Esophagus mucosa (tissue), 1 donor: ENCODE data around the gene NAA60. TPM values are rescaled to one million over a fixed set of nuclear protein-coding genes. Genes with fewer than 3 reads are reported as not detected.

Experiments
- ATAC-seq: fragments of 200-7000 bp; cut with Tn5 transposase; one replicate; pipeline ENCODE4 v1.9.1; 2020
- total RNA-seq: library from RNA; stranded (reverse); gene quantifications from one replicate; pipeline ENCODE4 v1.2.4, GENCODE V29; 2023
- donor health status: DM: yes; HTN: yes; CAD: no.

Gene NAA60
- total RNA-seq: 24.5 TPM

DNA sequence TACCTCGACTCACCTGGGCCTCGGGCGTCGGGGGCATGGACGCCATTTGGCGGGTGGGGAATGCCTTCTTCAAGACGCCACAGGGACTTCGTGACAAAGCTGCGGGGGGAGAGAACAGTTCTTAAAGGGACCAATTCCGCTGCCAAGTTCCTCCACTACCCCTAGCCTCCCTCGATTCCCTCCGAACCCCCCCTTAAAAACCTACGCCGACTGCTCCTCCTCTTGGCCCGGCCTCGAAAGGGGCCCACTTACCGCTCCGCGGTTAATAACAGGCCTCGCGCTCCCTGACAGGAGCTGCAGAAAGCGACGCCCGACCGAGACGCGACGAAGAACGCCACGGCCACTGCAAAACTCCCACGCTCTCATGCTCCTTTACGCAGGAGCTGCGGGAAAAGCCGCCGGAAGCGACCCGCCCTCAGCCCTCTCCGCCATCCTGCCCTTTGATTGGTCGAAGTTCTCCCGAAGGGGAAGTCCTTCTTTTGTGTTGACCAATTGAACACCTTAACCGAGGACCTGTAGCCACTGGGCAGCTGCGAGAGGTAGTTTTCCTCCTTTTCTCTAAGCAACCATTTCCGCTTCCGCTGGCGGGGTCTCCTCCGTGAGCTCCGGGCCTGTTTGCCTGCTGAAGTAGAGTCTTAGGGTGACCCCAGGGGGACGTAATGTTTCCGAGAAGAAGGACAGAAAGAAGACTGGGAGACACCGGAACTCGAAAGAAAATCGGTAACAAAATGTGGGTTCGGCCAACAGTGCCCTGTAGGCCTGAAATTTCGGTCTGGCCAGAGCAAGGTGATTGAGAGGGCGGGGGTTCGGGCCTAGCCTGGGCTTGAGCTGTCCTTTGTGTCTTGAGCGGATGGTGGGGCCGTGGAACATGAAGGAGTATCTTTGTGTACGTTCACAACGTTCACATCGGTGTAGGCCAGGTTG is at the start of gene NAA60, which contains the start of gene ZNF597:
Gene NAA60 (plus strand): TSS at position 573 of the 924 bp plus-strand sequence. CDS start 32,548 bp downstream, outside the sequence.
Gene ZNF597 (minus strand): TSS at position 397 of the 924 bp plus-strand sequence. CDS start 351 bp downstream, at position 46.
- peak; percentile 97 for ATAC-seq

GRCh38 chr16:3400446-3400778 is 43.1 kb upstream of the NAA60 start:
- no peak for ATAC-seq

DNA sequence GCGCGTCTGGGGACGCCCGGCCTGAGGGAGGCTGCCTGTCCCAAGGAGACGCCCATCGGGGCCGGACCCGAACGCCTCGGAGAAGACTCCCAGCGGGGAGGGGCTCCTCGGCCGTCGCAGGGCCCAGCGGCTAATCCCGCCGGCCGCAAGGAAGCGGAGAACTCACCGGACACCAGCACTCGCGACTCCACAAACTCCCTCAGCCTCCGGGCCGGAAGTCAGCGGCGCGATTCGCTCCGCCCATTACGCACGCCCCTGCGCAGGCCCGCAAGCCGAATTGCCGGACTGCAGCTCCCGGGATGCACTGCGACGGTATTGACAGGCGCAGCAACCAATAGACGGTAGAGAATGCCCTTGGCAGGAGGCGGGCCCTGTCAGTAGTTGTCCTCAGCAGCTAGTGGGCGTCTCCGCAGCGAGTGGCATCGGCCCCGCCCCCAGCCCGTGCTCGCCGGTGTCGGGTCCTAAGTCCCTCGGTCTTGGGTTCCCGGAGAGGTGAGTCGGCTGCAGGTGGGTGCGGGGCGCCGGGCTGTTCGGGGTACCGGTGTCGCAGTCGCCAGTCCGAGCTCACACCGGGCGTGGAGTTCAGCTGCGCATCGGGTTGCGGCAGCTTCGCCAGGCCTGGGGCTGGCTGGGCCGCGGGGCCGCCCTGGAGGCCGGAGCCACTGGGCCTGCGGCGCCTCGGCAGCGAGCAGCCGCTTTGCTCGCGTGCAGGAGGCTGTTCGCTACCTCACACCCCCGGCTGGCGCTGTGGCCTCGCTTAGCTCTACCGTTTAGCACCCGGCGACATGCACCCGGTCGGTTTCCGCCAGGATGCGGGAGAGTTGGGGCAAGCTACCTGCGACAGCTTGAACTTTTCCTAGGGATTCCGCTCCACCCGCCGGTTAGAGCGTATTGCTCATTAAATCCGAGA is 42.4 kb upstream of the NAA60 start, which contains the start of the genes ZNF174 and ZSCAN32:
Gene ZNF174 (plus strand): TSS at position 437 of the 910 bp plus-strand sequence. CDS start 790 bp downstream, outside the sequence.
Gene ZSCAN32 (minus strand): TSS at position 226 of the 910 bp plus-strand sequence. CDS start 3,447 bp downstream, outside the sequence.
- ATAC-seq: peak; percentile 100

DNA sequence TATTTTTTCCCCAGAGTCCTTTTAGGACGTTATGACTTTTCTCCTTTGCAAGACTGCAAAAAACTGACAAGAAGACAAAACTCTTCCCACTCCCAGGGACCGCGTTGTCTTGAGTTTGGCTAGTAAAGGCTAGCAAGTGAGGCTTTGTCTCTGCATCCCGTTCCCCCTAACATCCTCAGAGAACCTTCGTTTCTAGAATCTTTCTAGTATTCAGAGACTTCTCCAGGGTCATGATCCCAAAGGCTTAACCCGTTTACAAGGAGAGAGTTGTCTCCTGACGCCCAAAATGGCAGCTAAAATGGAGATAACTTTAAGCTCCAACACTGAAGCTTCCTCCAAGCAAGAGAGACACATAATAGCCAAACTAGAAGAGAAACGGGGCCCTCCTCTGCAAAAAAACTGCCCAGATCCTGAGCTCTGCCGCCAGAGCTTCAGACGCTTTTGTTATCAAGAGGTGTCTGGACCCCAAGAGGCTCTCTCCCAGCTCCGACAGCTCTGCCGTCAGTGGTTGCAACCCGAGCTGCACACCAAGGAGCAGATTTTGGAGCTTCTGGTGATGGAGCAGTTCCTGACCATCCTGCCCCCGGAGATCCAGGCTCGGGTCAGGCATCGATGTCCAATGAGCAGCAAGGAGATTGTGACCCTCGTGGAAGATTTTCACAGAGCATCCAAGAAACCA is 41.6 kb upstream of the NAA60 start:
- ATAC-seq: no peak

GRCh38 chr16:3408561-3409197 is 34.8 kb upstream of the NAA60 start:
- no peak for ATAC-seq

DNA sequence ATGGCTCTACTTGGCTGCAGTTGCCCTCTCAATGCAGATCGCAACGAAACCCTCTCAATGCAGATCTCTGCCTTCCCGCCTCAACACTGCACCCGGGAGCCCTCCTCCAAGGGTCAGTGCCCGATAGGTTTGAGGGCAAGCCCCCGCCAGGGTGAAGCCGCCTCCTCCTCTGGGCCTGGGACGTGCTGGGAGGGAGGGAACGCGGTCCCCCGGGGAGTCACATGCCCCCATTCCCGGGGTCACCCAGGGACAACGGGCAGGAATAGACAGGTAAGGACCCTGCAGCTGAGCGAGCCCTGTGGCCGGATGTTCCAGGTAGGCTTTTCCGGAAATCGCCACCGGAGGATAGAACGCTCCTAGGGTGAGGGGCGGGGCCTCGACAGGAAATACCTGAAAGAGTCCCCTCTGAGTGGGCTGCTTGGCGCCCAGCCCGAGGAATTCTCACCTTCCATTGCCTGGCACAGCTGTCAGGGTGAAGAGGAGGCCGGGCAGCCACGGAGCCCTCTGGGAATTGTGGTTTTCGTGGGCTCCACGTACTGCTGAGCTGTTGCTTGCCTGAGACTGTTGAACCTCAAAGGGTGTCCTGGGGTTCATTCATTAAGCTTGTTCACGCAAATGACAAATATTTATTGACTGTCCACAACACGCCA is 29.6 kb upstream of the NAA60 start:
- no peak for ATAC-seq

- ATAC-seq: peak; percentile 49
These were observed 11.7 kb upstream of the NAA60 start for GRCh38 chr16:3431779-3432219.

DNA sequence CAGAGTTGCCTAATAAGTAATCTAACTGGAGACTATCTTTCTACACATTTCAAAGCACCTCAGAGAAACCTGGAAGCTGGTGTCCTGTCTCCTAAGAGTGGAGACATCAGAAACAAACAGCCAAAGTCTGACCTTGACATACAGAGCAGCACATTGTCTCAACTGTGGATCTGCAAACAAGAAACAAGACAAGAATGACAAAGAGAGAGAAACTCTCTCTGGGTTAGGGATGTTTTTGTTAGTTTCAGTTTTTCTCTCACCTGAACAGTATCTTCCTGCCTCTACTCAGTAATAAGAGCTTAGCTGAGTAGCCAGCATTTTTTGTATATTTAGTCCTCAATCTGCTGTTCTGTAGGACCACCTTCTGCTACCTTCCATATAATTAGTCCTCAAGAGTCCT is 9.1 kb upstream of the NAA60 start:
- no peak for ATAC-seq

GRCh38 chr16:3439637-3440036 is 3.8 kb upstream of the NAA60 start:
- ATAC-seq: no peak

GRCh38 chr16:3444032-3444388 is 530 bp downstream of the NAA60 start:
- peak; percentile 83 for ATAC-seq

DNA sequence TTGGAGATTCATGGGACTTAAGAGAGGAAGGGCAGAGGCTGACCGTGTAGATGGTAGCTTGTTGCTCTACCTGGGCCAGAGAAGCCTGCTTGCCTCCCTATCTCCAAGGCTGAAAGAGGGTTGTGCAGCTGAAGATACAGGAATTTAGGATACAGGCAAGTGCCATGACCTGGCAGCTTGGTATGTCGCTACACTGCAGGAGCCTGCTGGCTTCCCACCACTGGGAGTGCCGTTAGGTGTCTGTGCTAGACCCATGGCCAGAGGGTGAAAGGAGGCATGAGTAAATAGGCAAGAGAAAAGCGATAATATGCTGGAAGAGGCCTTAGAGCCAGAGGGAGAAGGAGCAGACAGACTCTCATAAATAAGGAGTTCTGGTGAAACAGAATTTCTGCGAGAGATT is 10.6 kb downstream of the NAA60 start:
- no peak for ATAC-seq

DNA sequence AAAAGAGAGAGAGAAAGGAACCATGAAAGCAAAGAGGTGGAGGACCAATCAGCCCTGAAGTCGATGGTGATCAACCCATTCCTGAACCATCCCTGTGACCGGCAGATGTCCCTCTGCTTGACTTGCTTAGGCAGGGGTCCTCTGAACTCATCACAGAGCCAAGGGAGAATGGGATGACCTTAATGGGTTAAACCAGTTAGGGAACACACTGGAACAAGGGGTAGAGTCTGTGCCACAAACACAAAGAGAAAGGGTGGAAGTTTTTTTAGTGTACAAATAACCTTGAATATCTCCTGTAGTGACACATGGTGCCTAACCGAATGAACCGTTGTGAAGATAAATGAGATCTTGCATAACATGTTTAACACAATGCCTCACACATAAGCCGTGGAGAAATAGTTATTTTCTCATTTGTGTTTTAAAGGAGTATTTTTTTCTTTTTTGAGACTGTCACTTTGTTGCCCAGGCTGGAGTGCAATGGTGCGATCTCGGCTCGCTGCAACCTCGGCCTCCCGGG is 11.2 kb downstream of the NAA60 start:
- ATAC-seq: no peak

- ATAC-seq: peak; percentile 96
These were observed 14.2 kb downstream of the NAA60 start for GRCh38 chr16:3457434-3458252.

- no peak for ATAC-seq
These were observed 14.9 kb downstream of the NAA60 start for GRCh38 chr16:3458278-3458851.

DNA sequence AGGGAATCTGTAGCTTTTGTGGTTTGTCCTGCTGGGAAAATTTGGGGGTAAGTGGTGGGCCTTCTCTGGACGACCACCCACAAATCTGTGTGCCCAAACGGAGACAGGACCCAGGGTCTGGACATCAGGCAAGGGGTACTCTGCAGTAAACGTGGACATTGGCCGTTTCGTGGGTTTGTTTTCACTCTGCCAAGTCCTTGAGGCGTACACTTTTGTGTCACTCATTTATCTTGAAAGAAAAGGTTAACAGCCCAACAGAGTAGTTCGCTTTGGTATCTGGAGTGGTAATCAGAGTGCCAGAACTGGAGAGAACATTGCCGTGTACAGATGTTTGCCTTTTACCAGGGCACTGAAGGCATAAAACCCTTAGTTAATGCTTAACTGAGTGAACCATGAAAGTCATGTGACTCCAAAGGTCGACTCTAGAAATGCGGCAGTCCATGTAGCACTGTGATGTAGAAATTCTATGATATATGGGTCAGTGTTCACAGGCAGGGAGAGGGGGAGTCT is 15.4 kb downstream of the NAA60 start:
- ATAC-seq: no peak

- no peak for ATAC-seq
These were observed 16.1 kb downstream of the NAA60 start for GRCh38 chr16:3459401-3460090.

GRCh38 chr16:3460121-3460520 is 16.6 kb downstream of the NAA60 start:
- no peak for ATAC-seq

- no peak for ATAC-seq
These were observed 17.1 kb downstream of the NAA60 start for GRCh38 chr16:3460585-3460984.

DNA sequence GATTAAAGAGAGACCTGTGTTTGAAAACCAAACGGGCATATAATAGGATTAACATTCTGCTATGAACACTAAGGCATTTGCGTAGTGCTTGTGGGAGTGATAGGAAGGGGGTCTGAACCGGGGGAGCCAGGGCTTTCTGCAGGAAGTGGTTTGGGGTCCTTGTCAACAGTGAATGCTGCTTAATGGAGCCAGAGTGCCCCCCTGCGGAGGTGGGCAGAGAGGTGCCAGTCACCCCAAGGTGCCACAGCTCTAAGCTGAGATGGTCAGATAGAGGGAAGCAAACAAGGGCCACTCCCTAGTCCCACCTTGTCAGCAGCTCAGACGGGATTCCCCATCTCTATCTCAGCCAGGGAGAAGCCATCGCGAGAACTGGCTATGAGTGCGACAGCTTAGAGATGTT is 17.7 kb downstream of the NAA60 start:
- ATAC-seq: no peak
